ENCODE results near the gene TXNDC17.

DNA sequence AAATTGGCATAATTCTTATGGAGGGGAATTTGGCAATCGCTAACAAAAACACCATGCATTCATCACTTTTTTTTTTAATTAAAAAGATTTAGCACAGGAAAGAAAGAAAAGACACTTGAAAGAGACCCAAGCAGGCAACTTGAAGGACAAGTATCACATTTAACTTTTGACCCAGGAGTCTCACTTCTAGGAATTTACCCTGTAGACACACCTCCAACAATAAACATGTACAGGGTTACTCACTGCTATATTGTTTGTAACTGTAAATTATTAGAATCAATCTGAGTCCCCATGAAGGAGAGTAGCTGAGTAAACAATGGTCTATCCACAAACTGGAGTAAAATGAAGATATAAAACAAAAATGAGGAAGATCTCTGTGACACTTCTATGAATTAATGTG lies 10.5 kb upstream of the TXNDC17 start:
- no peak for TF ChIP-seq CTCF (IDR thresholded peaks at IDR 0.05)
- no peak for TF ChIP-seq POLR2A (IDR thresholded peaks at IDR 0.05)

All from sigmoid colon (tissue), 3 donors.